KMS-11 (cell line): ENCODE measurements around the gene ASF1A.

ENCODE experiments used
- H2AFZ ChIP-seq: fragments of 200-600 bp; sonication (generic); 2 replicates; pipeline ENCODE4 v1.6.1; 2016; ENCODE audit warnings: antibody characterized with exemption, mixed run types, low read depth
- H3K27ac ChIP-seq: fragments of 200-600 bp; sonication (generic); 2 replicates; pipeline ENCODE4 v1.6.1; 2016; ENCODE audit warnings: mild to moderate bottlenecking, mixed run types
- H3K27me3 ChIP-seq: fragments of 200-600 bp; sonication (generic); 2 replicates; pipeline ENCODE4 v1.6.1; 2017; ENCODE audit warnings: mild to moderate bottlenecking, low read depth, mixed run types, moderate library complexity; ENCODE audit not compliant: insufficient read depth
- H3K36me3 ChIP-seq: fragments of 200-600 bp; sonication (generic); 2 replicates; pipeline ENCODE4 v1.6.1; 2017; ENCODE audit warnings: mild to moderate bottlenecking, mixed run types; ENCODE audit not compliant: insufficient read depth
- H3K4me1 ChIP-seq: fragments of 200-600 bp; sonication (generic); 2 replicates; pipeline ENCODE4 v1.6.1; 2016; ENCODE audit warnings: mild to moderate bottlenecking, low read depth, mixed run types; ENCODE audit not compliant: poor library complexity, severe bottlenecking
- H3K4me2 ChIP-seq: fragments of 200-600 bp; sonication (generic); 2 replicates; pipeline ENCODE4 v1.7.0; 2016; ENCODE audit warnings: mild to moderate bottlenecking, mixed run types
- H3K4me3 ChIP-seq: fragments of 200-600 bp; sonication (generic); IDR thresholded peaks from 2 replicates; pipeline ENCODE4 v1.6.1; 2017; ENCODE audit warnings: low read depth, low read length, mixed read lengths; ENCODE audit not compliant: insufficient read depth
- H3K79me2 ChIP-seq: fragments of 200-600 bp; sonication (generic); 2 replicates; pipeline ENCODE4 v1.6.1; 2016; ENCODE audit warnings: low read depth, mixed run types; ENCODE audit not compliant: insufficient read depth
- H3K9ac ChIP-seq: fragments of 200-600 bp; sonication (generic); 2 replicates; pipeline ENCODE4 v1.6.1; 2016; ENCODE audit warnings: mild to moderate bottlenecking, mixed run types
- H4K20me1 ChIP-seq: fragments of 200-600 bp; sonication (generic); 2 replicates; pipeline ENCODE4 v1.6.1; 2016; ENCODE audit warnings: mild to moderate bottlenecking, mixed run types; ENCODE audit not compliant: insufficient read depth
- CTCF ChIP-seq: fragments of 200-600 bp; sonication (generic); conservative IDR thresholded peaks from 2 replicates; pipeline ENCODE4 v1.6.1; 2017; ENCODE audit warnings: low read depth, mild to moderate bottlenecking, antibody characterized with exemption, low read length, moderate library complexity, mixed read lengths

Gene ASF1A

GRCh38 chr6:118881440-118882313 is 12.3 kb upstream of the ASF1A start:
- no peaks in the 10 kb centered on the region for H3K36me3 ChIP-seq
- H3K9ac ChIP-seq, result no peak overlapping the region
- no peaks in the 10 kb centered on the region for H3K79me2 ChIP-seq
- H3K4me3 ChIP-seq, result no peak overlapping the region
- no peak for TF ChIP-seq CTCF
- no peak overlapping the region for H2AFZ ChIP-seq
- H3K4me1 ChIP-seq, result no peaks in the 10 kb centered on the region
- no peaks in the 10 kb centered on the region for H4K20me1 ChIP-seq
- H3K4me2 ChIP-seq, result no peak overlapping the region
- no peak overlapping the region for H3K27ac ChIP-seq
- H3K27me3 ChIP-seq, result no peaks in the 10 kb centered on the region

GRCh38 chr6:118882314-118882905 is 11.5 kb upstream of the ASF1A start:
- H2AFZ ChIP-seq, result no peak overlapping the region
- no peaks in the 10 kb centered on the region for H3K4me1 ChIP-seq
- H3K79me2 ChIP-seq, result no peaks in the 10 kb centered on the region

GRCh38 chr6:118886641-118887040 is 7.3 kb upstream of the ASF1A start:
- Histone ChIP-seq H3K4me1 (peaks cover 16% of the 10 kb centered on the region), H3K36me3 (no peaks in the 10 kb centered on the region), H2AFZ (no peak overlapping the region), H4K20me1 (no peaks in the 10 kb centered on the region), H3K27ac (no peak overlapping the region), H3K4me3 (no peak overlapping the region), H3K27me3 (no peaks in the 10 kb centered on the region), H3K9ac (no peak overlapping the region), H3K79me2 (no peaks in the 10 kb centered on the region; the same call in 1 of the 2 replicates), H3K4me2 (no peak overlapping the region)
- no peak for TF ChIP-seq CTCF

More at GRCh38 chr6:118882314-118882905, 11.5 kb upstream of the ASF1A start:
- TF ChIP-seq CTCF, result no peak
- Histone ChIP-seq H4K20me1 (no peaks in the 10 kb centered on the region), H3K9ac (no peak overlapping the region), H3K4me3 (no peak overlapping the region), H3K27ac (no peak overlapping the region), H3K27me3 (no peaks in the 10 kb centered on the region), H3K4me2 (no peak overlapping the region), H3K36me3 (no peaks in the 10 kb centered on the region)

GRCh38 chr6:118889163-118889562 is 4.8 kb upstream of the ASF1A start:
- Histone ChIP-seq H3K4me2 (no peak overlapping the region), H2AFZ (no peak overlapping the region), H4K20me1 (no peaks in the 10 kb centered on the region), H3K79me2 (peaks cover 1% of the 10 kb centered on the region; the same call in 1 of the 2 replicates), H3K27ac (no peak overlapping the region), H3K9ac (no peak overlapping the region), H3K4me3 (no peak overlapping the region), H3K36me3 (no peaks in the 10 kb centered on the region), H3K4me1 (peaks cover 21% of the 10 kb centered on the region), H3K27me3 (no peaks in the 10 kb centered on the region)
- no peak for TF ChIP-seq CTCF
